Fibroblast of skin of right quadriceps (primary cell): ENCODE data around the gene MIR17HG.
"Not testable (repeated sequence)": the region's sequence is repeated elsewhere in the genome, so short reads cannot be mapped to it uniquely, and the experiment has no call there.

Source experiments
- DNase-seq: peaks from one replicate; pipeline ENCODE4 v3.0.0-alpha.2; 2013

MIR17HG gene

GRCh38 chr13:91347996-91348905, 764 bp downstream of the MIR17HG start:
- peak; percentile 37 for DNase-seq

- peak; percentile 83 for DNase-seq
Measured at GRCh38 chr13:91348906-91349435, 1.5 kb downstream of the MIR17HG start.

- no peak for DNase-seq
Measured at GRCh38 chr13:91349992-91350911, 2.8 kb downstream of the MIR17HG start.

- no peak for DNase-seq
Measured at GRCh38 chr13:91351123-91351522, 3.6 kb downstream of the MIR17HG start.

DNA sequence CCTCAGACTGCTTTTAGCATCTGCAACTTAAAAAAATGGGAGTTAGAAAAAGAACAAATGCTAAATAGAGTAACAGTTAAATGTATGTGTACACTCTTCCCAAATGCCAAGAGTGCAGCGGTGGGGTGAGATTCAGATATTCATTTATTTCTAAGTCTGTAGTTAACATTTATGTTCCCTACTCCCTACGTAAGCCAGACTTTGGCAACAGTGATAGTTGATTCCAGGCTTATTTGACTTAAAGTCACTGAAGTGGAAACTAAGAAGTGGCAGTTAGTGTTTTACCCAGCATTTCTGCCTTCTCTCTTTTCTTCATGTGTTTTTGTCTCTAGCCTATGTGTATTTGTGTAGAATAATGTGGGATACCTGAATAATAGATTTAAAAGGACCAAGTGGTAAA, 4.5 kb downstream of the MIR17HG start:
- DNase-seq: no peak

- not testable (repeated sequence) for DNase-seq
Measured at GRCh38 chr13:91352891-91353290, 5.4 kb downstream of the MIR17HG start.

- DNase-seq: no peak
Measured at GRCh38 chr13:91353494-91353893, 6.0 kb downstream of the MIR17HG start.

DNA sequence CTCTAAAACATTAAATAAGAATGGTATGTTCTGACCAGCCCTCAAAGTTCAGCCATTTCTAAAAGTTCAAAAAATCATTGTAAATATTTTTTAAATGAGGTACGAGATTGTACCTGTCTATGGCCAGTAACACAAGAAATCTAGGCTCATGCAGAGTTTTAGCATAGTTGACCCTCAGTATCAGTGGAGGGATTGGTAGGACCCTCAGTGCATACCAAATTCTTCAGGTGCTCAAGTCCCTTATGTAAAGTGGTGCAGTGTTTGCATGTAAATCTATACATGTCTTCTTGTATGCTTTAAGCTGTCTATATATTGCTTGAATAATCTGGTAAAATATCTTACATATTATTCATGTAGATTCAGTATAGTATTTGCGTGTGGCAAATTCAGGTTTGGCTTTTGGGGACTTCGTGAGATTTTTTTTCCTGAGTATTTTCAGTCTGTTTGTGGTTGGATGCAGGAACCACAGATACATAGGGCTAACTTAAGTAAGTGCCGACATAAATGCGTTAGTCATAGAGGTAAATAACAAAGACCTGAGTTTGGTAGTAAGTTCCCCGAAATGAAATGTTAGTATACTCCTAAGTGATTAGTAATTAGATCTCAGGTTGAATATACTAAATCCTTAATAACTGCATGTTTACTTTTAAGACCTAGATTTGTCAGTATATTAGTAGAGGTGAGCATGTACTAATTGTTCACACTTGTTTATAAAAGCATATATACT, 7.8 kb downstream of the MIR17HG start:
- DNase-seq: no peak

DNA sequence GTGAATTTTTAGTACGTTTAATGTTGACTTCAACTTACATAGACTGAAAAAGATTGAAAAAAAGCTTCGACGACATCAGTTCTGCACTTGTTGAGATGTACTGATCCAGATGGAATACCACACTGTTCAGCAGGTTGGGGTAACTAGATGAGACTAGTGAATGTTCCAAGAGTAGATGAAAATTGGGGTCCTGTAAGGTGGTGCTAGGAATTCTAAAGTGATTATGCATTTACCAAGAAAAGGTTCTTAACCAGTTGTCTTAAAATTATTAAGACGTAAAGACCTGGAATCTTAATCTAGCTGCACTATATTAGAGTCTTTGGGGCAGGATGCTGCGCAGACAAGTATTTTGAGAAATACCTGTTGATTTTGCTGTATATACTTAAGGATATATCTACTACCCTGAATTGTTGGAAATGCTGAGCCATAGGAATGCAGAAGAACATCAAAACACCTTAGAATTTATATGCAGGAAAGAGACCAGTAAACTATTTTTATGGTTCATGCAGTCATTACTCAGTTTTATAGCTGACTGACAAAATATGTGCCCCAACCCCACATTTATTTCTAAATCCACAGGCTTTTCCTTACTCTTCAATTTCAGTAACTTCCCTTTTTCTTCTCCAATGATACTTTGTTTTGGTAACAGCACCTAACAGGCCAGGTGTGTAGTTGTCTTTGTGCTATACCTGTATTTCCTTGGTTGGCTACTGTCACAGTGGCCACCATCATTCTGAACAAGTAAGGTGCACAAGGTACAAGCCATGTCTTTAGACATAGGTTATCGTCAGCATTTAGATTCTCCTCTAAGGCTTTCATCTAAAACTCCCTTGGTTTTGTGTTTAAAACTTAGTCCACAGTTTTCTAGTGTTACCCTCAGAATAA, 8.6 kb downstream of the MIR17HG start:
- DNase-seq: no peak

DNA sequence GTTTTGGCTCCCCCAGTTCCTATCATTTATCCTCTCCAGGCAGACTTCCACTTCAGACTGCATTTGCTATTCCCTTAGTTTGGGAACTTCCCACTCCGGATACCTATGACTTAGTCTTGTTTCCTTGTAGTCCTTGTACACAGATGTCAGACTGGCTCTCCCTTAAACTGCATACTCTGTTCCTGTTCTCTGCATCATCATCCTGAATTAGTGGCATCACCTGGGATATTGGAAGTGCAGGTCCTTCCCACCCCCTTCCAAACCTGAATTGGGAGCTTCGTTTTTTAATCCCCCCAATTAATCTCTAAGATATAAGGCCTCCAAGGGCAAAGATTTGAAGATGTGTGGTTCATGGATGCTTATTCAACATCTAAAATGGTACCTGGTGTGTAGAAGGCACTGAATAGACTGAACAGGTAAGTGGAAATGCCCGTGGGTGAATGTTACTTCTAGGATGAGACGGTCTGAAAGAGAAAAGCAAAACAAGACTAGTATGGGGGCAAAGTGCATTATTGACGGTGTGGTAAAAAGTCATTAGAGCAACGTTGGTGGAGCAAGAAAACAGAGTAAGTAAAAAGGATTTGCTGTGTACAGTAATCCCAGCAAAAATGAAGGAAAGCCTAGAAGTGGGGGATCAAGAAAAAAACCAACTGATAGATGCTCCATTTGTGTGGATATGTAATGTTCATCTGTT, 9.6 kb downstream of the MIR17HG start:
- DNase-seq: no peak

- no peak for DNase-seq
Measured at GRCh38 chr13:91357613-91358386, 10.3 kb downstream of the MIR17HG start.

- DNase-seq: no peak
Measured at GRCh38 chr13:91358387-91358782, 10.9 kb downstream of the MIR17HG start.

GRCh38 chr13:91359111-91359510, 11.6 kb downstream of the MIR17HG start:
- no peak for DNase-seq

GRCh38 chr13:91359631-91360030, 12.1 kb downstream of the MIR17HG start:
- no peak for DNase-seq

DNA sequence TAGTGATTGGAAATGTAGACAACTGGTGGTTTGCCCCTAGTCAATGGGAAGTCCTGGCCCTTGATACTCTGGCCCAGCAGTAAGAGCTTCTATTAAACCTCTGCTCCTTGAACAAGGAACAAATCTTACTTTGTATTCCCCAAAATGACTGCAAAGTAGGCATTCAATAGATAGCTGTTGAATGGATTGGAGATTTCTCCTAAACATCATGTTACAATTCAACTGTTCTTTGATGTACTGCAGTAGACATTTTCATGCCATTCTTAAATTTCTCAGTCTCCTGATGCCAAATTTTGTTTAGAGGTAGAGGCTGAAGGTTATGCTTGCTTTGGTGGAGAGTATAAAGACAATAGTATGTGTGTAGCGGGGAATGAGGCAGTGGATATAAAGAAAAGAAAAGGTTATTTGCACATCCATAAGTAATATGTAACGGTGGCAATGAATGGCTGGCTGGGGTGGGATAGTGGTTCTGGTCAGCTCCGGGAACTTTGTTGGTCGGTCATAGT, 12.8 kb downstream of the MIR17HG start:
- no peak for DNase-seq

DNA sequence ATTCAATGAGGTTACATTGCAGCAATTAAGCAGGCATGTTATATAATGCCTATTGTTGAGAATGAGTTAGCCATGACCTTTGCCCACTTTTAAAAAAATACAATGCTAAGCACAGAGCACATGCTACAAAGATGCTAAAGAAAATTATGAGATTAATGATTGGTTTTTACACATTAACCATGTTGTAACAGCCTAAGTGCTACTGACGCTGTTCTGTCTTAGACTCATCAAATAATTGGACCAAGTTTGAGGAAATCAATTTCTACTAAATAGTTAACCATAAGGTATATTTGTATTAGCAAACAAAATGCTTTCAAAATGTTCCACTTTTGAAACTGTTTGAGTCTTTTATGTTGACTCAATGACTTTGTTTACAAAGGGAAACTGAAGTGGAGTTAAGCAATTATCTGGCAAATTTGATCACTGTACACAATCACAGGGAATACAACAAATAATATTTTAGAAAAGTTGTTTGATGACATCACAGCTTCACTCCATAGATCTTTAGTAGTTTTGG, 14.3 kb downstream of the MIR17HG start:
- DNase-seq: no peak

DNA sequence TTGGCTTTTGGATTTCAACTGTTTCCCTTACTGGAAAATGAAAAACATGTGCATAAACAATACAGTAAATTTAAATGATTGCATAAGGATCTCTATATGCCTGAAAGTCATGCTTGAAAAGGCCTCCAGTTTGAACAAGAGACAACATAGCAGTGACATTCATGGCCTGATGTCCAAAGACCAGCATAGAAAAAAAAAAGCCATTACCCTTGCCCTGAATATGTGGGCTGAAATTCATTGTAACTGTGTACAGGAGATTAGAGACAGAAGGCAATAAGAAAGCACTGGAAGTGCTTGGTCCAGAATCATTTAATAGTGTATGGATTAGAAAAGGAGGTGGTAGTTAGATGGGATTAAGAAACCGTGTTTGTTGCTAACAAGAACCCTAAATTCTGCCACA, 15.4 kb downstream of the MIR17HG start:
- DNase-seq: no peak

GRCh38 chr13:91368101-91368500, 20.6 kb downstream of the MIR17HG start:
- no peak for DNase-seq

DNA sequence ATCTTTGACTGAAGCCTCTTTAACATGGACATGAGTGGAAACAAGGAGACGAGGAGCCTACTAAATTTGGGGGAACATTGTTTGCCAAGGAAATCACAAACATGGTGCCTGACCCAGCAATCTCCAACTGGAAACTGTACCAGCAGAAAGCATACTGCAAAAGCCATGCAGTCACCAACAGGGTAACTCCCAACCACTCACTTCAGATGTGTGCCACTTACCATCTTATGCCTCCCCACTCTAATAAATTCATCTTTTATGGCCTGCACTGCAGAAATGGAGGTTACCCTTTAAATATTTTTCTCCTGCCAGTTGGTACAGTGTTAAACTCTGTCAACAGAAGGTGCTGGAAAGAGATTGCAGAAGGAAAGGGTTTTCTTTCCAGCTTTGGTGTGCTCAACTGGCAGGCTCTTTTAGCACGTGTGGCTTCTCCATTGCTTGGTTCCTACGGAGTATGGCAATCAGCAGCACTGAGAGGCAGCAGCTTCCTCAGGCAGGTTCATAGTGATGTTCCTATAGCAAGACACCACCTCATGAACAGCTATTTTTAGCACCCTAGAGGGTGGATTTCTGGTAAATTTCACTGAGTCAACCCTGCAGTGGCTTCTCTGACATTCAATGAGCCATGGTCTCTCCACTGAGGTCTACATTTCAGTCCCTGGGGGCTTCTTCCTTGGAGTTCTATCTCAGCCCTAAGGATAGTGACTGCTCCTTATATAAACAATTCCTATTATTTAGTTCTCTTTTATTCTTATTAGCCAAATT, 21.4 kb downstream of the MIR17HG start:
- peak; percentile 76 for DNase-seq
